Measurements from ENCODE around the gene ADAM8. TPM values are rescaled to one million over a fixed set of nuclear protein-coding genes. Genes with fewer than 3 reads are reported as not detected.
A peak's percentile ranks its signal among the peaks of the same experiment; 100 is the strongest.

ADAM8 gene
- total RNA-seq, 1 experiment from 2014 or later: 16.8 TPM

DNA sequence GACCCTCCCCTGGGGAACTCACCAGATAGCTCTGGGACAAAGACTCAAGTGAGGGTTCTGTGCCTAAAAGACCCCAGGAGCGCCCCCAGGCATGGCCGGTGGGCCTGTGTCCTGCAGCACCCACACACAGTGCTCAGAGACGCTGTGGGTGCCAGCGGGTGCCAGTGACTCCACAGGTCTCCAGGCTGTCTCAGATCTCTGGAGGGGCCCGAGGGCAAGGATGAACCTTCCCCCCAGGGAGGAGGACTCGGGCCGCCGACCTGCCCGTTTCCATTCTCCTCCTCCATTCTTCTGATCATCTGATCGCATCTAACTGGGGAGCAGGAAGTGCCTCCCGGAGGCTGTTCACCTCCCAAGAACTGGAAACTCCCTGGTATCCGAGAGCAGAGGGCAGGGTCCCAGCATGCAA lies 980 bp downstream of the ADAM8 start:
- peak overlapping the region; percentile 62 for H3K4me3 Mint-ChIP-seq (ENCODE audit: unreplicated experiment)
- intact Hi-C loops (cut with micrococcal nuclease; ENCODE audit: unreplicated experiment): no loop called here
- ChIA-PET CTCF (interaction anchor here (1.0 to 1.5 kb wide), 2 partner anchors 18 kb away, joined by 4 to 7 read pairs; no protein-coding TSS in a partner anchor), POLR2A (no interaction called here)
- BruUV-seq (replicated peaks): no TSS peak
- H3K4me1 ChIP-seq: peaks cover 53% of the 10 kb centered on the region
- H3K4me3 ChIP-seq (ENCODE audit: low read depth, low read length): no peak overlapping the region
- peaks cover 6% of the 10 kb centered on the region for H3K36me3 ChIP-seq (ENCODE audit: control insufficient read depth, insufficient read depth, low read length)
- DNase-seq: no peak
- no peaks in the 10 kb centered on the region for H3K9me3 ChIP-seq
- no peaks in the 10 kb centered on the region for H3K27me3 ChIP-seq (replicated peaks; ENCODE audit: control insufficient read depth, insufficient read depth, low read length)
- TF ChIP-seq, protein P1, sequence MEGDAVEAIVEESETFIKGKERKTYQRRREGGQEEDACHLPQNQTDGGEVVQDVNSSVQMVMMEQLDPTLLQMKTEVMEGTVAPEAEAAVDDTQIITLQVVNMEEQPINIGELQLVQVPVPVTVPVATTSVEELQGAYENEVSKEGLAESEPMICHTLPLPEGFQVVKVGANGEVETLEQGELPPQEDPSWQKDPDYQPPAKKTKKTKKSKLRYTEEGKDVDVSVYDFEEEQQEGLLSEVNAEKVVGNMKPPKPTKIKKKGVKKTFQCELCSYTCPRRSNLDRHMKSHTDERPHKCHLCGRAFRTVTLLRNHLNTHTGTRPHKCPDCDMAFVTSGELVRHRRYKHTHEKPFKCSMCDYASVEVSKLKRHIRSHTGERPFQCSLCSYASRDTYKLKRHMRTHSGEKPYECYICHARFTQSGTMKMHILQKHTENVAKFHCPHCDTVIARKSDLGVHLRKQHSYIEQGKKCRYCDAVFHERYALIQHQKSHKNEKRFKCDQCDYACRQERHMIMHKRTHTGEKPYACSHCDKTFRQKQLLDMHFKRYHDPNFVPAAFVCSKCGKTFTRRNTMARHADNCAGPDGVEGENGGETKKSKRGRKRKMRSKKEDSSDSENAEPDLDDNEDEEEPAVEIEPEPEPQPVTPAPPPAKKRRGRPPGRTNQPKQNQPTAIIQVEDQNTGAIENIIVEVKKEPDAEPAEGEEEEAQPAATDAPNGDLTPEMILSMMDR (IDR thresholded peaks at IDR 0.05; ENCODE audit: insufficient read depth in 1 of 2, low read depth in 1 of 2, low read length in 1 of 2, severe bottlenecking in 1 of 2, unreplicated experiment in 1 of 2): no peak
- no peaks in the 10 kb centered on the region for H3K27me3 Mint-ChIP-seq (ENCODE audit: insufficient read depth, unreplicated experiment)
- H3K27ac Mint-ChIP-seq (ENCODE audit: unreplicated experiment): peak overlapping the region; percentile 80
- H3K4me1 Mint-ChIP-seq (ENCODE audit: low read depth, unreplicated experiment): peaks cover 11% of the 10 kb centered on the region
- H3K9me3 Mint-ChIP-seq (ENCODE audit: unreplicated experiment): no peaks in the 10 kb centered on the region
- H3K36me3 Mint-ChIP-seq (ENCODE audit: insufficient read depth, unreplicated experiment): peaks cover 28% of the 10 kb centered on the region

DNA sequence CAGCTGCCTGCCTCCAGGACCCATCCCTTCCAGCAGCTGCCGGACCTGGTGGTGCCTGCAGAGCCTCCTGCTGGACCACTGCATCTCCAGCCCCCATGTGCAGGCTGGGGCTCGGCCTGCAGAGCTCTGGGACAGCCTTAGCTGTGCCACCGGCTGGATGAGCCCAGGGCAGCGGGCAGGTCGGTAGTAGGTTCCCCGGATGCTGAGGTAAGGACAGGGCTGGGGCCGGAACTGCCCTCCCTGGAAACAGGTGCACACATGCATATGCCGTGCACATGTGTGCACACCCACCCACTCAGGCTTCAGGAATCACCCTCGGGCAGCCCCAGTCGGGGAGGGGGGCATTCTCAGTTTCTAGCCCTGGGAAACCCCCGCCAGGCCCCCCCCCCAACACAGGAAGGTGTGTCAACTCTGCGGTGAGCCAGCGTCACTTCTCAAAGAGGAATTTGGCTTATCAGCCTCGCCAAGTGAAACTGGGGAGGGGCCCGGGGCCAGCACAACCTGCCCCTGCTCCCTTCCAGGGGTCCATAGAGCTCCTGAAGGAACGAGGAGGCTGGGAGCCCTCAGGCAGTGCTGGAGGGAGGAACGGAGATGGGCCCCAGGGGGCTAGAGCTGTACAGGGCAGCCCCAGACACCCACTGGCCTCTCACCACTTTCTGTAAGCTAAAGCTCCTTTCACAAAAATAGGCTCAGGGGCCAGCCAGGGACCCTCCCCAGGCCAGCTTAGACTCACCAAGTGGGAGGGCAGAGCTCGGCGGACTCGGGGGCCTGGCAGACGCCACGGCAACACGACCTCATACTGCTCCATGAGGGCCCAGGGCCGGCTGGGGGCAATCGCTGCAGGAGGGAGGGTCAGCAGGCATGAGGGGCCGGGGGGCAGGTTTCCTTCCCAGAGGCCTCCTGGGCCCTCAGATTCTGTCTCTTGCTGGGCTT lies 1.7 kb downstream of the ADAM8 start:
- Mint-ChIP-seq H3K9me3 (ENCODE audit: unreplicated experiment) (no peaks in the 10 kb centered on the region), H3K27ac (ENCODE audit: unreplicated experiment) (peak overlapping the region; percentile 80), H3K4me1 (ENCODE audit: low read depth, unreplicated experiment) (peaks cover 11% of the 10 kb centered on the region), H3K36me3 (ENCODE audit: insufficient read depth, unreplicated experiment) (peaks cover 25% of the 10 kb centered on the region), H3K4me3 (ENCODE audit: unreplicated experiment) (peak overlapping the region; percentile 62), H3K27me3 (ENCODE audit: insufficient read depth, unreplicated experiment) (no peaks in the 10 kb centered on the region)
- DNase-seq: peak; percentile 73 to 81
- no TSS peak for BruUV-seq (replicated peaks)
- peaks cover 3% of the 10 kb centered on the region for H3K36me3 ChIP-seq (ENCODE audit: control insufficient read depth, insufficient read depth, low read length)
- TF ChIP-seq, protein P1 (IDR thresholded peaks at IDR 0.05; ENCODE audit: insufficient read depth in 1 of 2, low read depth in 1 of 2, low read length in 1 of 2, severe bottlenecking in 1 of 2, unreplicated experiment in 1 of 2): peak in 1 of 2 experiments; percentile 26
- H3K9me3 ChIP-seq: no peaks in the 10 kb centered on the region
- H3K27me3 ChIP-seq (replicated peaks; ENCODE audit: control insufficient read depth, insufficient read depth, low read length): no peaks in the 10 kb centered on the region
- ChIA-PET POLR2A (interaction anchor here (0.6 kb wide), 1 partner anchor 69 kb away, joined by 5 read pairs; no protein-coding TSS in a partner anchor), CTCF (interaction anchor here (0.6 to 1.5 kb wide), 2 partner anchors 9 to 17 kb away, joined by 3 to 7 read pairs; no protein-coding TSS in a partner anchor)
- intact Hi-C loops (cut with micrococcal nuclease; ENCODE audit: unreplicated experiment): no loop called here
- peaks cover 53% of the 10 kb centered on the region for H3K4me1 ChIP-seq
- no peak overlapping the region for H3K4me3 ChIP-seq (ENCODE audit: low read depth, low read length)

DNA sequence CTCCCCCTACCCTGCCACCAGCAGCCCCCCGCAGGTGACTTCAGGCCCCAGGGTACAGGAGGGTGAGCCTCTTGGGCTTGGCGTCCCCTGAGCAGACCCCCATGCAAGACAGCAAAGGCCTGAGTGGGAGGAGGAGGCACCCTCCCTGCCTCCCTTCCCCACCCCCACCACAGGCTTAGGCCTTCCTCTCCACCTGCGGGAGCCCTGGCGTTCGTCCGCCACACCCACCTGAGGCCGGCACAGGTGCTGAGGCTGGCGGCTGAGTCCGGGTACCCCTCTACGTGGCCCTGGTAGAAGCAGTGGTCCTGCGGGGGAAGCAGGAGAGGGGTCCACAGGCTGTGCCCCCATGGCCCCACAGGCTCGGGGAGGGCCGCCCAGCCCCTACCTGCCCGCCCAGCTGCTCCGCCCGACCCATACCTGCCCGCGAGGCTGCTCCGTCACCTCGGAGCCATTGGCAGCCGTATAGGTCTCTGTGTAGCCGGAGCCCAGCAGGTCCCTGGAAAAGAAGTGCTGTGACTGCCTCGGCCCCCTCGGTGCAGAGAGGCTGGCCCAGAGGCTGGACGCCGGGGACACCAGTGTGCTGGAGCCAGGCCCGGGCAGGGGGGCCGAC lies 3.0 kb downstream of the ADAM8 start:
- TF ChIP-seq, protein P1 (IDR thresholded peaks at IDR 0.05; ENCODE audit: insufficient read depth in 1 of 2, low read depth in 1 of 2, low read length in 1 of 2, severe bottlenecking in 1 of 2, unreplicated experiment in 1 of 2): no peak
- H3K36me3 Mint-ChIP-seq (ENCODE audit: insufficient read depth, unreplicated experiment): peaks cover 13% of the 10 kb centered on the region
- intact Hi-C loops (cut with micrococcal nuclease; ENCODE audit: unreplicated experiment): no loop called here
- no peaks in the 10 kb centered on the region for H3K9me3 Mint-ChIP-seq (ENCODE audit: unreplicated experiment)
- no peak for DNase-seq
- H3K4me1 ChIP-seq: peaks cover 42% of the 10 kb centered on the region
- H3K36me3 ChIP-seq (ENCODE audit: control insufficient read depth, insufficient read depth, low read length): no peaks in the 10 kb centered on the region
- peaks cover 6% of the 10 kb centered on the region for H3K4me1 Mint-ChIP-seq (ENCODE audit: low read depth, unreplicated experiment)
- no peak overlapping the region for H3K27ac Mint-ChIP-seq (ENCODE audit: unreplicated experiment)
- H3K27me3 Mint-ChIP-seq (ENCODE audit: insufficient read depth, unreplicated experiment): no peaks in the 10 kb centered on the region
- no peak overlapping the region for H3K4me3 Mint-ChIP-seq (ENCODE audit: unreplicated experiment)
- no TSS peak for BruUV-seq (replicated peaks)
- no peaks in the 10 kb centered on the region for H3K27me3 ChIP-seq (replicated peaks; ENCODE audit: control insufficient read depth, insufficient read depth, low read length)
- no peaks in the 10 kb centered on the region for H3K9me3 ChIP-seq
- POLR2A ChIA-PET: no interaction called here
- no peak overlapping the region for H3K4me3 ChIP-seq (ENCODE audit: low read depth, low read length)
- CTCF ChIA-PET: interaction anchor here (0.7 kb wide), 1 partner anchor 16 kb away, joined by 4 read pairs; no protein-coding TSS in a partner anchor
